Measurements from ENCODE around the gene FEZ2. TPM values are rescaled to one million over a fixed set of nuclear protein-coding genes. Genes with fewer than 3 reads are reported as not detected.

Gene FEZ2
- total and polyA plus RNA-seq, 12 donors: 13.9 to 103 (median 63.5) TPM

DNA sequence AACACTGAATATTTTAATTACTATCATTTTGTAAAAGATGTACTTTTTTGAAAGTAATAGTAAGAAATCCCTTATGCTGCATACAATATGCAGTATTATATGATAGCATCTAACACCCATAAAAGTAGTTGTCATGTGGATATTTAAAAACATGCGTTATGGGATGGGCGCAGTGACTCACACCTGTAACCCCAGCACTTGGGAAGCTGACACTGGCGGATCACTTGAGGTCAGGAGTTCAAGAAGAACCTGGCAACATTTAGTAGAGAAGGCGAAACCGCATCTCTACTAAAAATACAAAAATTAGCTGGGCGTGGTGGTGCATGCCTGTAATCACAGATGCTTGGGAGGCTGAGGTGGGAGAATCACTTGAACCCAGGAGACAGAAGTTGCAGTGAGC lies 88.9 kb downstream of the FEZ2 start:
- TF ChIP-seq POLR2A (IDR thresholded peaks at IDR 0.05): no peak
- TF ChIP-seq, protein P1, sequence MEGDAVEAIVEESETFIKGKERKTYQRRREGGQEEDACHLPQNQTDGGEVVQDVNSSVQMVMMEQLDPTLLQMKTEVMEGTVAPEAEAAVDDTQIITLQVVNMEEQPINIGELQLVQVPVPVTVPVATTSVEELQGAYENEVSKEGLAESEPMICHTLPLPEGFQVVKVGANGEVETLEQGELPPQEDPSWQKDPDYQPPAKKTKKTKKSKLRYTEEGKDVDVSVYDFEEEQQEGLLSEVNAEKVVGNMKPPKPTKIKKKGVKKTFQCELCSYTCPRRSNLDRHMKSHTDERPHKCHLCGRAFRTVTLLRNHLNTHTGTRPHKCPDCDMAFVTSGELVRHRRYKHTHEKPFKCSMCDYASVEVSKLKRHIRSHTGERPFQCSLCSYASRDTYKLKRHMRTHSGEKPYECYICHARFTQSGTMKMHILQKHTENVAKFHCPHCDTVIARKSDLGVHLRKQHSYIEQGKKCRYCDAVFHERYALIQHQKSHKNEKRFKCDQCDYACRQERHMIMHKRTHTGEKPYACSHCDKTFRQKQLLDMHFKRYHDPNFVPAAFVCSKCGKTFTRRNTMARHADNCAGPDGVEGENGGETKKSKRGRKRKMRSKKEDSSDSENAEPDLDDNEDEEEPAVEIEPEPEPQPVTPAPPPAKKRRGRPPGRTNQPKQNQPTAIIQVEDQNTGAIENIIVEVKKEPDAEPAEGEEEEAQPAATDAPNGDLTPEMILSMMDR (IDR thresholded peaks at IDR 0.05): no peak
- Histone ChIP-seq H3K27ac (no peak overlapping the region), H3K27me3 (no peaks in the 10 kb centered on the region), H3K4me1 (replicated peaks in 1 of 2) (no peaks in the 10 kb centered on the region), H3K9me3 (replicated peaks in 1 of 3) (no peaks in the 10 kb centered on the region), H3K36me3 (replicated peaks in 1 of 2) (peaks cover 0 to 8% of the 10 kb centered on the region in 2 donors), H3K4me3 (no peak overlapping the region)
- no peak for DNase-seq
- 93 to 97% (median 93%) methylated on average over 6 of the region's 6 CpGs for WGBS, 4 donors
- intact Hi-C loops (cut with DNase I): loop anchor here in 1 of 2 donors (5.0 kb wide), 1 partner anchor 152 kb away; the partner anchor contains the start of gene CRIM1

GRCh38 chr2:36507408-36507812 lies 90.6 kb downstream of the FEZ2 start:
- no peak for TF ChIP-seq POLR2A (IDR thresholded peaks at IDR 0.05)
- TF ChIP-seq, protein P1 (IDR thresholded peaks at IDR 0.05): peak; percentile 38 to 66 (median 62)
- peak in 6 of 7 donors; percentile 36 to 69 (median 54) for DNase-seq
- no peak overlapping the region for H3K4me3 ChIP-seq
- no peaks in the 10 kb centered on the region for H3K36me3 ChIP-seq (replicated peaks in 1 of 2)
- H3K4me1 ChIP-seq (replicated peaks in 1 of 2): no peaks in the 10 kb centered on the region
- no peaks in the 10 kb centered on the region for H3K27me3 ChIP-seq
- intact Hi-C loops (cut with DNase I): loop anchor here in 1 of 2 donors (5.0 kb wide), 1 partner anchor 150 kb away; the partner anchor contains the start of gene CRIM1
- no peaks in the 10 kb centered on the region for H3K9me3 ChIP-seq (replicated peaks in 1 of 3)
- H3K27ac ChIP-seq: no peak overlapping the region

Other genes starting within 250 kb of the FEZ2 start
- gene CRIM1, start 242.4 kb downstream of the FEZ2 start, total RNA-seq: 10 to 100 TPM; 12.5 to 66.3 (median 41.4) TPM
- 10 to 100 TPM in 2 of 3 donors, 1 to 10 TPM in 1; 7.6 to 12.4 (median 10.8) TPM for gene CRIM1, start 242.4 kb downstream of the FEZ2 start, polyA plus RNA-seq
- gene VIT, start 98.5 kb upstream of the FEZ2 start, total RNA-seq: 1 to 10 TPM in 1 of 9 donors, under 1 TPM in 6, not detected in 2; 0.06 to 1.6 (median 0.35) TPM
- 1 to 10 TPM in 1 of 3 donors, under 1 TPM in 2; 0.22 to 2.0 (median 0.97) TPM for gene VIT, start 98.5 kb upstream of the FEZ2 start, polyA plus RNA-seq

Data from adrenal gland (tissue), 12 donors.